GM21390 (cell line): ENCODE measurements around the gene LY6G6D.
"Not testable (repeated sequence)": the region's sequence is repeated elsewhere in the genome, so short reads cannot be mapped to it uniquely, and the experiment has no call there.

ENCODE experiments used
- ATAC-seq: cut with Tn5 transposase; IDR thresholded peaks from one replicate; pipeline ENCODE4 v1.9.1; 2021; ENCODE audit not compliant: unreplicated experiment

Gene LY6G6D

GRCh38 chr6:31691564-31692108 lies 23.5 kb upstream of the LY6G6D start:
- ATAC-seq: no peak

- no peak for ATAC-seq
Observed at GRCh38 chr6:31692353-31692752, 22.8 kb upstream of the LY6G6D start.

GRCh38 chr6:31692886-31693285 lies 22.3 kb upstream of the LY6G6D start:
- no peak for ATAC-seq

GRCh38 chr6:31693535-31693934 lies 21.6 kb upstream of the LY6G6D start:
- no peak for ATAC-seq

GRCh38 chr6:31697555-31697954 lies 17.6 kb upstream of the LY6G6D start:
- no peak for ATAC-seq

GRCh38 chr6:31700740-31701401 lies 14.3 kb upstream of the LY6G6D start:
- ATAC-seq: no peak

GRCh38 chr6:31701666-31702404 lies 13.3 kb upstream of the LY6G6D start:
- no peak for ATAC-seq

GRCh38 chr6:31702405-31702818 lies 12.7 kb upstream of the LY6G6D start:
- no peak for ATAC-seq

GRCh38 chr6:31702819-31703716 lies 12.1 kb upstream of the LY6G6D start, which contains the start of gene ABHD16A:
Gene ABHD16A, minus strand, starts transcription at chr6:31703324. Its CDS starts 43 bp downstream, at chr6:31703281.
- ATAC-seq: peak; percentile 83

GRCh38 chr6:31705931-31706330 lies 9.2 kb upstream of the LY6G6D start:
- no peak for ATAC-seq

GRCh38 chr6:31706599-31706998 lies 8.5 kb upstream of the LY6G6D start, which contains the start of gene LY6G6F:
Gene LY6G6F, plus strand, starts transcription at chr6:31706866. Its CDS starts 41 bp downstream, at chr6:31706907.
- ATAC-seq: no peak

- ATAC-seq: no peak
Observed at GRCh38 chr6:31707701-31708100, 7.4 kb upstream of the LY6G6D start.

GRCh38 chr6:31708224-31708623 lies 6.9 kb upstream of the LY6G6D start:
- no peak for ATAC-seq

GRCh38 chr6:31709157-31709556 lies 6.0 kb upstream of the LY6G6D start:
- ATAC-seq: not testable (repeated sequence)

- ATAC-seq: no peak
Observed at GRCh38 chr6:31710523-31711219, 4.5 kb upstream of the LY6G6D start.

GRCh38 chr6:31711233-31711632 lies 3.9 kb upstream of the LY6G6D start:
- no peak for ATAC-seq

- ATAC-seq: no peak
Observed at GRCh38 chr6:31712296-31712695, 2.9 kb upstream of the LY6G6D start.

GRCh38 chr6:31713465-31713864 lies 1.7 kb upstream of the LY6G6D start:
- no peak for ATAC-seq

GRCh38 chr6:31713991-31714684 lies 1.0 kb upstream of the LY6G6D start:
- ATAC-seq: no peak
